H1 (cell line): ENCODE measurements around the gene SLC9A3.

Experiments used
- BRCA1 ChIP-seq: IDR thresholded peaks from 2 replicates; pipeline ENCODE4 v1.6.1; 2012; ENCODE audit warnings: low read depth, low read length, improper control_type of control experiment
- CBX5 ChIP-seq: fragments of 300-800, 300-1000 bp; sonication (generic); IDR thresholded peaks from 2 replicates; pipeline ENCODE4 v1.7.1; 2016; ENCODE audit warnings: antibody characterized with exemption, low read length, low read depth
- EZH2 ChIP-seq: fragments of 200-600 bp; sonication (generic); IDR thresholded peaks from 2 replicates; pipeline ENCODE4 v1.7.1; 2012; ENCODE audit warnings: low read depth, mild to moderate bottlenecking, moderate library complexity, low read length, inconsistent platforms; ENCODE audit not compliant: severe bottlenecking
- GABPA ChIP-seq: IDR thresholded peaks from 2 replicates; pipeline ENCODE4 v1.6.1; 2011; ENCODE audit warnings: mild to moderate bottlenecking, low read length, moderate library complexity, borderline replicate concordance; ENCODE audit not compliant: insufficient read depth
- JUN ChIP-seq: IDR thresholded peaks from 2 replicates; pipeline ENCODE4 v1.6.1; 2011; ENCODE audit warnings: low read depth, mild to moderate bottlenecking, improper control_type of control experiment, low read length
- POLR2A ChIP-seq, 2 experiments: IDR thresholded peaks; 1 replicate in 1 of 2; 2 replicates in 1 of 2; pipeline ENCODE4 v1.6.1; 2011; ENCODE audit warnings: low read depth in 2 of 2, low read length in 2 of 2, mild to moderate bottlenecking in 2 of 2; ENCODE audit errors: control extremely low read depth in 1 of 2
- POLR2AphosphoS5 ChIP-seq: IDR thresholded peaks from 2 replicates; pipeline ENCODE4 v1.6.1; 2011; ENCODE audit warnings: low read depth, low read length
- RAD21 ChIP-seq, 2 experiments: IDR thresholded peaks in 1 of 2; conservative IDR thresholded peaks in 1 of 2; 2 replicates each; pipeline ENCODE4 v1.6.1; 2011; ENCODE audit warnings: low read depth in 2 of 2, low read length in 2 of 2, improper control_type of control experiment in 1 of 2, inconsistent platforms in 1 of 2, mild to moderate bottlenecking in 1 of 2, moderate library complexity in 1 of 2
- TF ChIP-seq, protein P1 (sequence below), 3 experiments: IDR thresholded peaks; 1 replicate in 2 of 3; 2 replicates in 1 of 3; pipeline versions ENCODE4 v1.5.1 to v1.6.1; 2011; ENCODE audit warnings: low read length in 3 of 3, mild to moderate bottlenecking in 3 of 3, inconsistent platforms in 2 of 3, low read depth in 1 of 3, moderate library complexity in 1 of 3; ENCODE audit not compliant: insufficient read depth in 1 of 3; ENCODE audit errors: control extremely low read depth in 1 of 3
- TF ChIP-seq, protein P2 (sequence below): IDR thresholded peaks from 2 replicates; pipeline ENCODE4 v1.6.1; 2011; ENCODE audit warnings: low read depth, mild to moderate bottlenecking, low read length; ENCODE audit not compliant: insufficient read depth

- no peak for TF ChIP-seq BRCA1
- no peak for TF ChIP-seq POLR2A (IDR thresholded peaks at IDR 0.05; ENCODE audit: control extremely low read depth in 1 of 2, low read depth in 2 of 2, low read length in 2 of 2)
- TF ChIP-seq, protein P1, sequence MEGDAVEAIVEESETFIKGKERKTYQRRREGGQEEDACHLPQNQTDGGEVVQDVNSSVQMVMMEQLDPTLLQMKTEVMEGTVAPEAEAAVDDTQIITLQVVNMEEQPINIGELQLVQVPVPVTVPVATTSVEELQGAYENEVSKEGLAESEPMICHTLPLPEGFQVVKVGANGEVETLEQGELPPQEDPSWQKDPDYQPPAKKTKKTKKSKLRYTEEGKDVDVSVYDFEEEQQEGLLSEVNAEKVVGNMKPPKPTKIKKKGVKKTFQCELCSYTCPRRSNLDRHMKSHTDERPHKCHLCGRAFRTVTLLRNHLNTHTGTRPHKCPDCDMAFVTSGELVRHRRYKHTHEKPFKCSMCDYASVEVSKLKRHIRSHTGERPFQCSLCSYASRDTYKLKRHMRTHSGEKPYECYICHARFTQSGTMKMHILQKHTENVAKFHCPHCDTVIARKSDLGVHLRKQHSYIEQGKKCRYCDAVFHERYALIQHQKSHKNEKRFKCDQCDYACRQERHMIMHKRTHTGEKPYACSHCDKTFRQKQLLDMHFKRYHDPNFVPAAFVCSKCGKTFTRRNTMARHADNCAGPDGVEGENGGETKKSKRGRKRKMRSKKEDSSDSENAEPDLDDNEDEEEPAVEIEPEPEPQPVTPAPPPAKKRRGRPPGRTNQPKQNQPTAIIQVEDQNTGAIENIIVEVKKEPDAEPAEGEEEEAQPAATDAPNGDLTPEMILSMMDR (IDR thresholded peaks at IDR 0.05; ENCODE audit: control extremely low read depth in 1 of 3, insufficient read depth in 1 of 3, low read depth in 1 of 3, low read length in 3 of 3), result no peak
- TF ChIP-seq CBX5, result no peak
- no peak for TF ChIP-seq EZH2
- TF ChIP-seq GABPA, result no peak
- TF ChIP-seq POLR2AphosphoS5, result no peak
- TF ChIP-seq RAD21 (IDR thresholded peaks at IDR 0.05 in 1 of 2, conservative IDR thresholded peaks at IDR 0.05 in 1 of 2; ENCODE audit: low read depth in 2 of 2, low read length in 2 of 2), result no peak
- TF ChIP-seq, protein P2, sequence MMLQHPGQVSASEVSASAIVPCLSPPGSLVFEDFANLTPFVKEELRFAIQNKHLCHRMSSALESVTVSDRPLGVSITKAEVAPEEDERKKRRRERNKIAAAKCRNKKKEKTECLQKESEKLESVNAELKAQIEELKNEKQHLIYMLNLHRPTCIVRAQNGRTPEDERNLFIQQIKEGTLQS, result no peak
- no peak for TF ChIP-seq JUN
Measured at GRCh38 chr5:489689-490080, 34.6 kb downstream of the SLC9A3 start.
